ENCODE measurements around the gene MXD3. TPM values are rescaled to one million over a fixed set of nuclear protein-coding genes. Genes with fewer than 3 reads are reported as not detected.

The MXD3 gene
- total RNA-seq, 2 experiments from 2014 or later: 5.8 to 7.5 TPM

GRCh38 chr5:177294632-177295031 lies 17.1 kb downstream of the MXD3 start:
- CTCF ChIA-PET: interaction anchor here (0.7 kb wide), 1 partner anchor 37 kb away, joined by 4 read pairs; no protein-coding TSS in a partner anchor
- Histone ChIP-seq H3K9me3 (ENCODE audit: control insufficient read depth in 1 of 2, insufficient read depth in 1 of 2, low read length in 2 of 2) (no peaks in the 10 kb centered on the region), H3K27ac (ENCODE audit: low read depth in 1 of 2, low read length in 2 of 2) (no peak overlapping the region), H3K27me3 (ENCODE audit: control insufficient read depth in 1 of 2, insufficient read depth in 2 of 2, low read length in 2 of 2) (no peaks in the 10 kb centered on the region), H3K4me3 (ENCODE audit: low read length) (no peak overlapping the region), H3K4me1 (ENCODE audit: insufficient read depth, low read length) (peaks cover 22% of the 10 kb centered on the region), H3K36me3 (ENCODE audit: insufficient read depth, low read length) (peaks cover 56% of the 10 kb centered on the region)
- Mint-ChIP-seq H3K27ac (no peak overlapping the region), H3K4me3 (no peak overlapping the region), H3K4me1 (ENCODE audit: low read depth) (peaks cover 35% of the 10 kb centered on the region), H3K36me3 (ENCODE audit: low read depth) (peaks cover 66% of the 10 kb centered on the region), H3K9me3 (no peaks in the 10 kb centered on the region), H3K27me3 (no peaks in the 10 kb centered on the region)
- ATAC-seq (ENCODE audit: poor library complexity): no peak
- no peak for TF ChIP-seq CTCF (IDR thresholded peaks at IDR 0.05)
- POLR2A ChIA-PET: no interaction called here
- intact Hi-C loops (cut with DNase I, micrococcal nuclease): no loop called here
- no peak for DNase-seq

DNA sequence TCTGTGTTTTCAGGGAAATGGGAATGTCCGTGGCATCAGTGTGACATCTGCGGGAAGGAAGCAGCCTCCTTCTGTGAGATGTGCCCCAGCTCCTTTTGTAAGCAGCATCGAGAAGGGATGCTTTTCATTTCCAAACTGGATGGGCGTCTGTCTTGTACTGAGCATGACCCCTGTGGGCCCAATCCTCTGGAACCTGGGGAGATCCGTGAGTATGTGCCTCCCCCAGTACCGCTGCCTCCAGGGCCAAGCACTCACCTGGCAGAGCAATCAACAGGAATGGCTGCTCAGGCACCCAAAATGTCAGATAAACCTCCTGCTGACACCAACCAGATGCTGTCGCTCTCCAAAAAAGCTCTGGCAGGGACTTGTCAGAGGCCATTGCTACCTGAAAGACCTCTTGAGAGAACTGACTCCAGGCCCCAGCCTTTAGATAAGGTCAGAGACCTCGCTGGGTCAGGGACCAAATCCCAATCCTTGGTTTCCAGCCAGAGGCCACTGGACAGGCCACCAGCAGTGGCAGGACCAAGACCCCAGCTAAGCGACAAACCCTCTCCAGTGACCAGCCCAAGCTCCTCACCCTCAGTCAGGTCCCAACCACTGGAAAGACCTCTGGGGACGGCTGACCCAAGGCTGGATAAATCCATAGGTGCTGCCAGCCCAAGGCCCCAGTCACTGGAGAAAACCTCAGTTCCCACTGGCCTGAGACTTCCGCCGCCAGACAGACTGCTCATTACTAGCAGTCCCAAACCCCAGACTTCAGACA lies 17.7 kb downstream of the MXD3 start:
- no peak overlapping the region for H3K27ac ChIP-seq (ENCODE audit: low read depth in 1 of 2, low read length in 2 of 2)
- TF ChIP-seq CTCF (IDR thresholded peaks at IDR 0.05): no peak
- no peak overlapping the region for H3K4me3 ChIP-seq (ENCODE audit: low read length)
- no peaks in the 10 kb centered on the region for H3K27me3 Mint-ChIP-seq
- H3K36me3 ChIP-seq (ENCODE audit: insufficient read depth, low read length): peaks cover 62% of the 10 kb centered on the region
- H3K4me1 ChIP-seq (ENCODE audit: insufficient read depth, low read length): peaks cover 16% of the 10 kb centered on the region
- H3K4me3 Mint-ChIP-seq: no peak overlapping the region
- DNase-seq (no peak), ATAC-seq (ENCODE audit: poor library complexity) (no peak)
- H3K27me3 ChIP-seq (ENCODE audit: control insufficient read depth in 1 of 2, insufficient read depth in 2 of 2, low read length in 2 of 2): no peaks in the 10 kb centered on the region
- H3K4me1 Mint-ChIP-seq (ENCODE audit: low read depth): peaks cover 29% of the 10 kb centered on the region
- intact Hi-C loops (cut with DNase I, micrococcal nuclease): no loop called here
- H3K36me3 Mint-ChIP-seq (ENCODE audit: low read depth): peaks cover 73% of the 10 kb centered on the region
- ChIA-PET POLR2A (no interaction called here), CTCF (no interaction called here)
- no peaks in the 10 kb centered on the region for H3K9me3 Mint-ChIP-seq
- H3K27ac Mint-ChIP-seq: no peak overlapping the region
- no peaks in the 10 kb centered on the region for H3K9me3 ChIP-seq (ENCODE audit: control insufficient read depth in 1 of 2, insufficient read depth in 1 of 2, low read length in 2 of 2)

- Histone ChIP-seq H3K9me3 (ENCODE audit: control insufficient read depth in 1 of 2, insufficient read depth in 1 of 2, low read length in 2 of 2) (no peaks in the 10 kb centered on the region), H3K36me3 (ENCODE audit: insufficient read depth, low read length) (peaks cover 79% of the 10 kb centered on the region), H3K4me1 (ENCODE audit: insufficient read depth, low read length) (peaks cover 13% of the 10 kb centered on the region), H3K27me3 (ENCODE audit: control insufficient read depth in 1 of 2, insufficient read depth in 2 of 2, low read length in 2 of 2) (no peaks in the 10 kb centered on the region), H3K27ac (ENCODE audit: low read depth in 1 of 2, low read length in 2 of 2) (no peak overlapping the region), H3K4me3 (ENCODE audit: low read length) (no peak overlapping the region)
- POLR2A ChIA-PET: no interaction called here
- peaks cover 18% of the 10 kb centered on the region for H3K4me1 Mint-ChIP-seq (ENCODE audit: low read depth)
- H3K9me3 Mint-ChIP-seq: no peaks in the 10 kb centered on the region
- DNase-seq: no peak
- intact Hi-C loops (cut with DNase I, micrococcal nuclease): no loop called here
- H3K4me3 Mint-ChIP-seq: no peak overlapping the region
- ATAC-seq (ENCODE audit: poor library complexity): no peak
- no peak for TF ChIP-seq CTCF (IDR thresholded peaks at IDR 0.05)
- no peak overlapping the region for H3K27ac Mint-ChIP-seq
- CTCF ChIA-PET: no interaction called here
- H3K27me3 Mint-ChIP-seq: no peaks in the 10 kb centered on the region
- peaks cover 89% of the 10 kb centered on the region for H3K36me3 Mint-ChIP-seq (ENCODE audit: low read depth)
These were observed 20.0 kb downstream of the MXD3 start for GRCh38 chr5:177291735-177292134.

All from CD4-positive, alpha-beta T cell (primary cell).